Ishikawa (cell line): ENCODE data around the gene KRT17.

Source experiments
- CEBPB ChIP-seq: IDR thresholded peaks from 2 replicates; pipeline ENCODE4 v1.6.1; 2012
- CREB1 ChIP-seq: IDR thresholded peaks from 2 replicates; pipeline ENCODE4 v1.6.1; 2012; ENCODE audit warnings: low read depth
- EGR1 ChIP-seq: IDR thresholded peaks from 2 replicates; pipeline ENCODE4 v1.6.1; 2012
- EP300 ChIP-seq: IDR thresholded peaks from 2 replicates; pipeline ENCODE4 v1.6.1; 2012; ENCODE audit warnings: borderline replicate concordance
- FOXM1 ChIP-seq: IDR thresholded peaks from 2 replicates; pipeline ENCODE4 v1.6.1; 2012; ENCODE audit warnings: low read depth, borderline replicate concordance
- NFIC ChIP-seq: IDR thresholded peaks from 2 replicates; pipeline ENCODE4 v1.6.1; 2012
- RAD21 ChIP-seq: IDR thresholded peaks from 2 replicates; pipeline ENCODE4 v1.6.1; 2012; ENCODE audit warnings: low read depth
- TAF1 ChIP-seq: IDR thresholded peaks from 2 replicates; pipeline ENCODE4 v1.6.1; 2012; ENCODE audit warnings: low read depth, mild to moderate bottlenecking
- TEAD4 ChIP-seq: IDR thresholded peaks from 2 replicates; pipeline ENCODE4 v1.6.1; 2012
- YY1 ChIP-seq: IDR thresholded peaks from 2 replicates; pipeline ENCODE4 v1.6.1; 2012; ENCODE audit warnings: low read depth
- TF ChIP-seq, protein P1 (sequence below): IDR thresholded peaks from 2 replicates; pipeline ENCODE4 v1.6.1; 2012; ENCODE audit warnings: low read depth, mild to moderate bottlenecking

DNA sequence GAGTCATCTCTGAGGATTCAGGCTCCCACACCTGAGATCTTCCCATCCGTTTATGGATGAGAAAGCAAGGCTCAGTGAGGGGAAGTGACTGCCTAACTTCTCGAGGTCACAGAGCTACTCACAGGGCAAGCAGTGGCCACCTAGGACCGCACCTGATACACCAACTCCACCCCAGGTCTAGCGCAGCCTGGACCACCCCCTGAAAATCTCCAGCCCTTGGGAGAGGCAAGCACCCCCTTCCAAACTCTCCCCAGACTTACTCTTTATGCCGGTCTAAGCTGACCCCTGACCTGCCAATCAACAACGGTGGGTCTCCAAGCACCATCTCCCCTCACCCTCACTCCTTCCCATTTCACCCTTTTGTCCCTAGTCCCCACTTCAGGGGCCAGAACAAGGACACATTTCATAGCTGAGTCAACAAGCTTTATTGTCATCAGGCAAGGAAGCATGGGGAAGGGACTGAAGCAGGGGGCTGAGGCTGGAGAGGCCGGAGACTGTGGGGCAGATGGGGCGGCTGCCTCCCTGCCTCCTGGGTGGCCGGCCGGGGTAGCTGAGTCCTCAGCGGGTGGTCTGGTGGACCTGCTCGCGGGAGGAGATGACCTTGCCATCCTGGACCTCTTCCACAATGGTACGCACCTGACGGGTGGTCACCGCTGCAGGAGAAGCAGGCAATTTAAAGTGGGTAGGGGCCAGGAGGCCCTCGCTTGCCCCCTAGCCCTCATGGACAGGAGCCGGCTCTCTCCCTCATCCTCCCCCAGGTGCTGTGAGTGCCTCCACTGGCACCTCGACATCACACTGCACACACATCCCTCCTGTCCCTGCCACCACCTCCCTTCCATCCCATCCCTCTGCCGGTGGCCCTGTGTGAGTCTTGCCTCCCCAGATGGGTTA is 5.1 kb downstream of the KRT17 start:
- TF ChIP-seq EP300 (no peak), YY1 (no peak), NFIC (no peak), FOXM1 (no peak), CREB1 (no peak), RAD21 (no peak), EGR1 (no peak), TEAD4 (no peak), TAF1 (no peak), CEBPB (no peak)
- TF ChIP-seq, protein P1, sequence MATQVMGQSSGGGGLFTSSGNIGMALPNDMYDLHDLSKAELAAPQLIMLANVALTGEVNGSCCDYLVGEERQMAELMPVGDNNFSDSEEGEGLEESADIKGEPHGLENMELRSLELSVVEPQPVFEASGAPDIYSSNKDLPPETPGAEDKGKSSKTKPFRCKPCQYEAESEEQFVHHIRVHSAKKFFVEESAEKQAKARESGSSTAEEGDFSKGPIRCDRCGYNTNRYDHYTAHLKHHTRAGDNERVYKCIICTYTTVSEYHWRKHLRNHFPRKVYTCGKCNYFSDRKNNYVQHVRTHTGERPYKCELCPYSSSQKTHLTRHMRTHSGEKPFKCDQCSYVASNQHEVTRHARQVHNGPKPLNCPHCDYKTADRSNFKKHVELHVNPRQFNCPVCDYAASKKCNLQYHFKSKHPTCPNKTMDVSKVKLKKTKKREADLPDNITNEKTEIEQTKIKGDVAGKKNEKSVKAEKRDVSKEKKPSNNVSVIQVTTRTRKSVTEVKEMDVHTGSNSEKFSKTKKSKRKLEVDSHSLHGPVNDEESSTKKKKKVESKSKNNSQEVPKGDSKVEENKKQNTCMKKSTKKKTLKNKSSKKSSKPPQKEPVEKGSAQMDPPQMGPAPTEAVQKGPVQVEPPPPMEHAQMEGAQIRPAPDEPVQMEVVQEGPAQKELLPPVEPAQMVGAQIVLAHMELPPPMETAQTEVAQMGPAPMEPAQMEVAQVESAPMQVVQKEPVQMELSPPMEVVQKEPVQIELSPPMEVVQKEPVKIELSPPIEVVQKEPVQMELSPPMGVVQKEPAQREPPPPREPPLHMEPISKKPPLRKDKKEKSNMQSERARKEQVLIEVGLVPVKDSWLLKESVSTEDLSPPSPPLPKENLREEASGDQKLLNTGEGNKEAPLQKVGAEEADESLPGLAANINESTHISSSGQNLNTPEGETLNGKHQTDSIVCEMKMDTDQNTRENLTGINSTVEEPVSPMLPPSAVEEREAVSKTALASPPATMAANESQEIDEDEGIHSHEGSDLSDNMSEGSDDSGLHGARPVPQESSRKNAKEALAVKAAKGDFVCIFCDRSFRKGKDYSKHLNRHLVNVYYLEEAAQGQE: no peak
